DND-41 (cell line): Measurements from ENCODE around the gene SKIDA1.

ENCODE experiments used
- EZH2 ChIP-seq: IDR thresholded peaks from 3 replicates; pipeline ENCODE4 v1.6.1; 2012; ENCODE audit warnings: borderline replicate concordance, low read depth, mild to moderate bottlenecking, moderate library complexity, low read length, inconsistent platforms; ENCODE audit not compliant: severe bottlenecking
- TF ChIP-seq, protein P1 (sequence below): IDR thresholded peaks from 2 replicates; pipeline ENCODE4 v1.5.1; 2012; ENCODE audit warnings: borderline replicate concordance, low read length, moderate library complexity, mild to moderate bottlenecking; ENCODE audit not compliant: poor library complexity, severe bottlenecking; ENCODE audit errors: extremely low read depth

DNA sequence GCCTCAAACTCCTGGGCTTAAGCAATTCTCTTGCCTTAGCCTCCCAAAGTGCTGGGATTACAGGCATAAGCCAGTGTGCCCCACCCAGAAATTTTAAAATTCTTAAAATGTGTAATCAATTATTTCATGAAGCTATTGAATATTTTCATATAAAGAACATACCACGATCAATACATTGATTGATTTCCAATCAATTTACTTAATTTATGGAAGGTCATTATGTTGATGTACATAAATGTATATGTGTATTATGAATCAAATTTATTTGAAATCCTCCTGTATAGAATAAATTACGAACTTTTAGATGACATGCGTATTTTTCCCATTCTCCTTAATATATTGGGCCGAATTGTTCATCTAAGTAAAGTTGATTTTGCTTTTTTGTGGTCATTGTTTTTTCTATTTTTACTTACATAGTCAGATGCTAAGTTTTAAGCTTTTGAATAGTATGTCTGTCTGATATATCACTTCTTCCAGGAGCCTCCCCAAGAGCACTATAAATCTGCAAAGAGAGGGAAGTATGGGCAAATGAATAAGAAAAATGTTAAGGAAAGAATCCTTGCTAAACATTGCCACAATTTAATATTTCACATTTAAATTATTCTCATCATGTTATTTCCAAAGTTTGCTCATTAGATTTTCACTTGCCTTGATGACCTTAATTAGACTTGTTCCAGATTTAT is 35.3 kb downstream of the SKIDA1 start:
- TF ChIP-seq, protein P1, sequence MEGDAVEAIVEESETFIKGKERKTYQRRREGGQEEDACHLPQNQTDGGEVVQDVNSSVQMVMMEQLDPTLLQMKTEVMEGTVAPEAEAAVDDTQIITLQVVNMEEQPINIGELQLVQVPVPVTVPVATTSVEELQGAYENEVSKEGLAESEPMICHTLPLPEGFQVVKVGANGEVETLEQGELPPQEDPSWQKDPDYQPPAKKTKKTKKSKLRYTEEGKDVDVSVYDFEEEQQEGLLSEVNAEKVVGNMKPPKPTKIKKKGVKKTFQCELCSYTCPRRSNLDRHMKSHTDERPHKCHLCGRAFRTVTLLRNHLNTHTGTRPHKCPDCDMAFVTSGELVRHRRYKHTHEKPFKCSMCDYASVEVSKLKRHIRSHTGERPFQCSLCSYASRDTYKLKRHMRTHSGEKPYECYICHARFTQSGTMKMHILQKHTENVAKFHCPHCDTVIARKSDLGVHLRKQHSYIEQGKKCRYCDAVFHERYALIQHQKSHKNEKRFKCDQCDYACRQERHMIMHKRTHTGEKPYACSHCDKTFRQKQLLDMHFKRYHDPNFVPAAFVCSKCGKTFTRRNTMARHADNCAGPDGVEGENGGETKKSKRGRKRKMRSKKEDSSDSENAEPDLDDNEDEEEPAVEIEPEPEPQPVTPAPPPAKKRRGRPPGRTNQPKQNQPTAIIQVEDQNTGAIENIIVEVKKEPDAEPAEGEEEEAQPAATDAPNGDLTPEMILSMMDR, result no peak
- TF ChIP-seq EZH2, result no peak
